SK-N-SH (cell line): Measurements from ENCODE around the gene RIMS4. TPM values are rescaled to one million over a fixed set of nuclear protein-coding genes. Genes with fewer than 3 reads are reported as not detected.

ENCODE experiments used
- CTCF ChIA-PET: fragments of 300-600, 350-600 bp; formaldehyde crosslinking; extraction: SDS; loops from one replicate; lab custom pipeline; 2021; lab: Yijun Ruan, JAX
- POLR2A ChIA-PET: fragments of 350-600 bp; sonication (Branson Sonifier 250); formaldehyde crosslinking; extraction: SDS; loops from one replicate; lab custom pipeline; 2020; ENCODE audit warnings: antibody characterized with exemption, inconsistent platforms; lab: Yijun Ruan, JAX
- DNase-seq: peaks from one replicate; pipeline ENCODE4 v3.0.0; 2012
- H2AFZ ChIP-seq: fragments of 200-600 bp; sonication (generic); 2 replicates; pipeline ENCODE4 v1.8.1; 2016; ENCODE audit warnings: antibody characterized with exemption, mild to moderate bottlenecking, low read depth
- H3F3A ChIP-seq: fragments of 200-600 bp; sonication (generic); replicated peaks from 2 replicates; pipeline ENCODE3; 2016; ENCODE audit warnings: antibody characterized with exemption, mild to moderate bottlenecking; ENCODE audit not compliant: insufficient read depth
- H3K27ac ChIP-seq, 2 experiments: fragments of 200-500 bp in 1 of 2; fragments of 200-600 bp in 1 of 2; sonication (Bioruptor generic) in 1 of 2; sonication (generic), shearing (Covaris generic) in 1 of 2; 2 replicates each; pipeline versions ENCODE4 v1.5.1 to v1.6.1; 2014 to 2016; ENCODE audit warnings: low read depth in 2 of 2, inconsistent platforms in 1 of 2, low read length in 1 of 2, mild to moderate bottlenecking in 1 of 2, mixed read lengths in 1 of 2
- H3K27me3 ChIP-seq: fragments of 200-600 bp; sonication (generic), shearing (Covaris generic); 2 replicates; pipeline ENCODE4 v1.6.1; 2016; ENCODE audit warnings: mixed run types; ENCODE audit not compliant: insufficient read depth
- H3K36me3 ChIP-seq, 2 experiments: fragments of 200-500 bp in 1 of 2; fragments of 200-600 bp in 1 of 2; sonication (Bioruptor generic) in 1 of 2; sonication (generic) in 1 of 2; replicated peaks in 1 of 2; 2 replicates each; pipeline versions ENCODE3 to v1.5.1; 2014 to 2016; ENCODE audit warnings: low read length in 1 of 2, mild to moderate bottlenecking in 1 of 2; ENCODE audit not compliant: insufficient read depth in 2 of 2, control insufficient read depth in 1 of 2
- H3K4me1 ChIP-seq, 2 experiments: fragments of 200-500 bp in 1 of 2; fragments of 200-600 bp in 1 of 2; sonication (Bioruptor generic) in 1 of 2; sonication (generic), shearing (Covaris generic) in 1 of 2; 2 replicates each; pipeline versions ENCODE4 v1.5.1 to v1.6.1; 2014 to 2016; ENCODE audit warnings: low read depth in 1 of 2, low read length in 1 of 2, mixed run types in 1 of 2; ENCODE audit not compliant: insufficient read depth in 2 of 2, control insufficient read depth in 1 of 2
- H3K4me2 ChIP-seq: fragments of 200-600 bp; sonication (generic), shearing (Covaris generic); 2 replicates; pipeline ENCODE4 v1.6.1; 2017; ENCODE audit warnings: mixed run types
- H3K4me3 ChIP-seq, 2 experiments: fragments of 200-500 bp in 1 of 2; fragments of 200-600 bp in 1 of 2; sonication (Bioruptor generic) in 1 of 2; sonication (generic), shearing (Covaris generic) in 1 of 2; 2 replicates each; pipeline versions ENCODE4 v1.5.1 to v1.8.1; 2014 to 2016; ENCODE audit warnings: low read depth in 2 of 2, inconsistent platforms in 1 of 2, low read length in 1 of 2, mild to moderate bottlenecking in 1 of 2, mixed read lengths in 1 of 2, moderate library complexity in 1 of 2
- H3K79me2 ChIP-seq: fragments of 200-600 bp; sonication (generic); 2 replicates; pipeline ENCODE4 v1.8.1; 2017; ENCODE audit warnings: mild to moderate bottlenecking; ENCODE audit not compliant: insufficient read depth
- H3K9ac ChIP-seq: fragments of 200-600 bp; sonication (generic); 2 replicates; pipeline ENCODE4 v1.6.1; 2017; ENCODE audit warnings: mixed run types
- H3K9me2 ChIP-seq: fragments of 200-600 bp; sonication (generic); 2 replicates; pipeline ENCODE4 v1.6.1; 2017; ENCODE audit warnings: mixed run types
- H3K9me3 ChIP-seq: fragments of 200-600 bp; sonication (generic); 2 replicates; pipeline ENCODE4 v1.6.1; 2017; ENCODE audit warnings: mixed run types, mild to moderate bottlenecking, moderate library complexity
- H4K20me1 ChIP-seq: fragments of 200-600 bp; sonication (generic); 2 replicates; pipeline ENCODE4 v1.6.1; 2017; ENCODE audit warnings: mild to moderate bottlenecking, mixed run types; ENCODE audit not compliant: insufficient read depth
- CHD2 ChIP-seq: fragments of 150-350 bp; IDR thresholded peaks from 2 replicates; pipeline ENCODE4 v1.6.1; 2018; ENCODE audit warnings: low read length; ENCODE audit not compliant: partially characterized antibody
- CTCF ChIP-seq: fragments of 200-600 bp; sonication (generic); IDR thresholded peaks from 2 replicates; pipeline ENCODE4 v1.6.1; 2017; ENCODE audit warnings: antibody characterized with exemption, mild to moderate bottlenecking, moderate library complexity
- ELF1 ChIP-seq: IDR thresholded peaks from 2 replicates; pipeline ENCODE4 v1.4.0; 2012
- EZH2phosphoT487 ChIP-seq: fragments of 200-600 bp; sonication (generic); IDR thresholded peaks from 2 replicates; pipeline ENCODE4 v1.6.1; 2017; ENCODE audit warnings: low read depth, mixed run types, mild to moderate bottlenecking, antibody characterized with exemption, moderate library complexity, borderline replicate concordance
- FOXJ3 ChIP-seq: sonication (generic); formaldehyde crosslinking; IDR thresholded peaks from 2 replicates; pipeline ENCODE4 v1.5.1; 2020; ENCODE audit warnings: mild to moderate bottlenecking, missing genetic modification reagents
- IRF3 ChIP-seq: fragments of 150-350 bp; IDR thresholded peaks from 2 replicates; pipeline ENCODE4 v1.6.1; 2016; ENCODE audit warnings: mild to moderate bottlenecking, low read depth, low read length
- JUND ChIP-seq: IDR thresholded peaks from 2 replicates; pipeline ENCODE4 v1.4.0; 2012
- PBX3 ChIP-seq: IDR thresholded peaks from 2 replicates; pipeline ENCODE4; 2012
- RCOR1 ChIP-seq: fragments of 150-350 bp; IDR thresholded peaks from 2 replicates; pipeline ENCODE4 v1.6.1; 2017; ENCODE audit warnings: antibody characterized with exemption, low read length
- RFX5 ChIP-seq: IDR thresholded peaks from 2 replicates; pipeline ENCODE4 v1.6.1; 2012; ENCODE audit warnings: mild to moderate bottlenecking, improper control_type of control experiment, low read length
- TAF1 ChIP-seq: IDR thresholded peaks from 2 replicates; pipeline ENCODE4 v1.6.1; 2012; ENCODE audit warnings: low read depth, mild to moderate bottlenecking, low read length, moderate library complexity, borderline replicate concordance
- ZBTB33 ChIP-seq: IDR thresholded peaks from 2 replicates; pipeline ENCODE4 v1.4.0; 2012; ENCODE audit warnings: low read depth, borderline replicate concordance
- WGBS: methylation state at CpG from one replicate; pipeline ENCODE4 v1.1.6; 2017; ENCODE audit warnings: low lambda C conversion rate; 5-methylcytosine and 5-hydroxymethylcytosine counted together
- polyA plus RNA-seq, 3 experiments: library from polyadenylated mRNA; depleted of rRNA; stranded (reverse); fragments of >200 nt; gene quantifications; 2 replicates each; pipeline ENCODE4 v1.2.3, GENCODE V29; 2012
- TF ChIP-seq, protein P1 (sequence below): fragments of 150-350 bp; IDR thresholded peaks from 2 replicates; pipeline ENCODE4 v1.6.1; 2017; ENCODE audit warnings: antibody characterized with exemption, low read length, low read depth, borderline replicate concordance

RIMS4 gene
- polyA plus RNA-seq, 1 of the 3 experiments (the other 2 are of a cell fraction): 0.13 TPM

GRCh38 chr20:44724423-44725091 is 85.8 kb downstream of the RIMS4 start:
- H3K27me3 ChIP-seq: no peaks in the 10 kb centered on the region
- H3F3A ChIP-seq: peaks cover 27% of the 10 kb centered on the region
- peaks cover 20 to 33% of the 10 kb centered on the region in 2 experiments for H3K4me1 ChIP-seq
- no peak overlapping the region for H2AFZ ChIP-seq
- DNase-seq: no peak
- CTCF ChIA-PET: interaction anchor here (1.4 to 10.6 kb wide), 3 partner anchors 8 to 40 kb away, joined by 4 to 79 read pairs (median 10); no protein-coding TSS in a partner anchor
- H3K9me3 ChIP-seq: no peaks in the 10 kb centered on the region
- POLR2A ChIA-PET: no interaction called here
- 88% methylated on average over 12 of the region's 26 CpGs for WGBS
- no peaks in the 10 kb centered on the region for H3K79me2 ChIP-seq
- no peak overlapping the region for H3K4me3 ChIP-seq
- H3K36me3 ChIP-seq: no peaks in the 10 kb centered on the region
- no peaks in the 10 kb centered on the region for H4K20me1 ChIP-seq
- no peak overlapping the region for H3K4me2 ChIP-seq
- no peak for TF ChIP-seq IRF3
- TF ChIP-seq CHD2: no peak
- no peak for TF ChIP-seq RCOR1
- no peak for TF ChIP-seq FOXJ3 (CRISPR knock-in tag)
- TF ChIP-seq EZH2phosphoT487: no peak
- TF ChIP-seq ELF1: no peak
- H3K27ac ChIP-seq: no peak overlapping the region
- no peak overlapping the region for H3K9ac ChIP-seq
- H3K9me2 ChIP-seq: no peaks in the 10 kb centered on the region

DNA sequence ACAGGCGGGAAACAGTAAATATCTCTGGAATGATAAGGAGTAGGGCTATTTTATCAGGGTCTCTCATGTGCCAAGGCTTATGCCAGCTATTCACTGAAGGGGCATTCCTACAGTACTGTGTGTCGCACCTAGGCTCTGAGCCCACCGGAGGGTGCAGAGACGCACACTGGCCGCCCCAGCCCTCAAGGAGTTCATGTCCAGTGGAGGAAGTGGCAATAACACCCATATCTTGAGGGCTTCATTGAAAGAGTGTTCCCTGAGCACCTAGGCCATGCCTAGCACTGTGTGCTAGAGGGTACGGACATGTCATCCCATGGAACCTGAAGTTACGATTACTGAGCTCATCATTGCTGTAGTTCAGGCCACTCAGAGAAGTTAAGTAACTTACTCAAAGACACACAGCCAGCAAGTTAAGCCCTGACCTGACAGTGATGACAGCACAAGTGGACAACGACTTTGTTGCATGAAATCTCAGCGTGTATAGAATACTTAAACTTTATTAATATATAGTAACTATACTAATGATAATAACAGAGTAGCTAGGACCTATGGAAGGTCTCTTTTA is 86.5 kb downstream of the RIMS4 start:
- no peak for DNase-seq
- Histone ChIP-seq H3K27me3 (no peaks in the 10 kb centered on the region), H3K4me3 (no peak overlapping the region), H3F3A (peaks cover 21% of the 10 kb centered on the region), H3K9ac (no peak overlapping the region), H3K9me3 (no peaks in the 10 kb centered on the region), H3K9me2 (no peaks in the 10 kb centered on the region), H4K20me1 (no peaks in the 10 kb centered on the region), H3K4me1 (peaks cover 13 to 26% of the 10 kb centered on the region in 2 experiments), H3K27ac (no peak overlapping the region), H2AFZ (no peak overlapping the region), H3K36me3 (no peaks in the 10 kb centered on the region), H3K4me2 (no peak overlapping the region), H3K79me2 (no peaks in the 10 kb centered on the region)
- CTCF ChIA-PET: interaction anchor here (0.7 to 10.6 kb wide), 5 partner anchors 9 to 57 kb away, joined by 3 to 79 read pairs (median 4); no protein-coding TSS in a partner anchor
- POLR2A ChIA-PET: no interaction called here
- 93% methylated on average over 5 of the region's 9 CpGs for WGBS
- TF ChIP-seq ELF1 (no peak), ZBTB33 (no peak), CTCF (no peak), TAF1 (no peak), JUND (no peak), PBX3 (no peak), CHD2 (no peak), IRF3 (no peak), RFX5 (no peak)
- TF ChIP-seq, protein P1, sequence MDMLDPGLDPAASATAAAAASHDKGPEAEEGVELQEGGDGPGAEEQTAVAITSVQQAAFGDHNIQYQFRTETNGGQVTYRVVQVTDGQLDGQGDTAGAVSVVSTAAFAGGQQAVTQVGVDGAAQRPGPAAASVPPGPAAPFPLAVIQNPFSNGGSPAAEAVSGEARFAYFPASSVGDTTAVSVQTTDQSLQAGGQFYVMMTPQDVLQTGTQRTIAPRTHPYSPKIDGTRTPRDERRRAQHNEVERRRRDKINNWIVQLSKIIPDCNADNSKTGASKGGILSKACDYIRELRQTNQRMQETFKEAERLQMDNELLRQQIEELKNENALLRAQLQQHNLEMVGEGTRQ: no peak
